Activated CD8-positive, alpha-beta T cell treated with anti-CD3 and anti-CD28 coated beads for 36 hours (primary cell): ENCODE results near the gene TSHR. TPM values are rescaled to one million over a fixed set of nuclear protein-coding genes. Genes with fewer than 3 reads are reported as not detected.
A peak's percentile ranks its signal among the peaks of the same experiment; 100 is the strongest.

Source experiments
- ATAC-seq: fragments of 200-7000 bp; cut with Tn5 transposase; one replicate; pipeline ENCODE4 v1.10.0; 2021; ENCODE audit warnings: mild to moderate bottlenecking, moderate library complexity
- CTCF ChIA-PET: fragments of 350-600 bp; sonication (Branson Sonifier 250); formaldehyde crosslinking; loops from one replicate; lab custom pipeline; 2021; ENCODE audit warnings: antibody characterized with exemption; lab: Charles Lee
- POLR2A ChIA-PET: fragments of 350-600 bp; sonication (Branson Sonifier 250); formaldehyde crosslinking; loops from one replicate; lab custom pipeline; 2021; ENCODE audit warnings: antibody characterized with exemption; lab: Charles Lee
- DNase-seq: peaks from one replicate; pipeline ENCODE4 v3.0.0-alpha.2; 2020
- H3K27ac Mint-ChIP-seq: one replicate; pipeline ENCODE4 v1.8.0; 2021; ENCODE audit warnings: mild to moderate bottlenecking, mixed read lengths
- H3K27me3 Mint-ChIP-seq: one replicate; pipeline ENCODE4 v1.8.0; 2021; ENCODE audit warnings: mixed read lengths
- H3K36me3 Mint-ChIP-seq: one replicate; pipeline ENCODE4 v1.8.0; 2021; ENCODE audit warnings: low read depth, mixed read lengths
- H3K4me1 Mint-ChIP-seq: one replicate; pipeline ENCODE4 v1.8.0; 2021; ENCODE audit warnings: low read depth, mixed read lengths
- H3K4me3 Mint-ChIP-seq: one replicate; pipeline ENCODE4 v1.8.0; 2021; ENCODE audit warnings: mild to moderate bottlenecking, moderate library complexity, mixed read lengths
- H3K9me3 Mint-ChIP-seq: one replicate; pipeline ENCODE4 v1.8.0; 2021; ENCODE audit warnings: mixed read lengths
- CTCF ChIP-seq: fragments of 200-600 bp; IDR thresholded peaks from one replicate; pipeline ENCODE4 v1.8.0; 2022; ENCODE audit warnings: antibody characterized with exemption, mild to moderate bottlenecking
- intact Hi-C: fragments of 100-400 bp; cut with micrococcal nuclease; formaldehyde crosslinking; loops from one replicate; pipeline ENCODE4 v1.10.0; 2022
- total RNA-seq, 2 experiments: library from RNA; stranded (reverse); gene quantifications; one replicate each; pipeline ENCODE4 v1.2.3, GENCODE V29; 2021

Gene TSHR
- total RNA-seq, 2 experiments from 2014 or later = 0.31 TPM; not detected in 1

- TF ChIP-seq CTCF = no peak
- ChIA-PET POLR2A (no interaction called here), CTCF (no interaction called here)
- H3K9me3 Mint-ChIP-seq = peaks cover 5% of the 10 kb centered on the region
- no peaks in the 10 kb centered on the region for H3K36me3 Mint-ChIP-seq
- ATAC-seq (no peak), DNase-seq (no peak)
- intact Hi-C loops = no loop called here
- H3K27ac Mint-ChIP-seq = no peak overlapping the region
- peaks cover 5% of the 10 kb centered on the region for H3K4me1 Mint-ChIP-seq
- H3K27me3 Mint-ChIP-seq = no peaks in the 10 kb centered on the region
- no peak overlapping the region for H3K4me3 Mint-ChIP-seq
These were observed 165.1 kb downstream of the TSHR start for GRCh38 chr14:81120501-81120900.

GRCh38 chr14:81122326-81122725, 166.9 kb downstream of the TSHR start:
- TF ChIP-seq CTCF = no peak
- Mint-ChIP-seq H3K27me3 (no peaks in the 10 kb centered on the region), H3K27ac (peak overlapping the region; percentile 12), H3K4me1 (peaks cover 5% of the 10 kb centered on the region), H3K36me3 (no peaks in the 10 kb centered on the region), H3K9me3 (peaks cover 5% of the 10 kb centered on the region), H3K4me3 (no peak overlapping the region)
- ChIA-PET POLR2A (no interaction called here), CTCF (no interaction called here)
- intact Hi-C loops = no loop called here
- ATAC-seq (no peak), DNase-seq (no peak)

- Mint-ChIP-seq H3K27me3 (no peaks in the 10 kb centered on the region), H3K9me3 (peaks cover 3% of the 10 kb centered on the region), H3K4me1 (peaks cover 5% of the 10 kb centered on the region), H3K36me3 (no peaks in the 10 kb centered on the region), H3K4me3 (no peak overlapping the region), H3K27ac (no peak overlapping the region)
- no peak for TF ChIP-seq CTCF
- no peak for DNase-seq
- POLR2A ChIA-PET = no interaction called here
- CTCF ChIA-PET = no interaction called here
- ATAC-seq = no peak
- intact Hi-C loops = no loop called here
These were observed 168.4 kb downstream of the TSHR start for GRCh38 chr14:81123811-81124210.

GRCh38 chr14:81125536-81125935, 170.1 kb downstream of the TSHR start:
- Mint-ChIP-seq H3K36me3 (no peaks in the 10 kb centered on the region), H3K9me3 (no peaks in the 10 kb centered on the region), H3K4me1 (peaks cover 5% of the 10 kb centered on the region), H3K27me3 (no peaks in the 10 kb centered on the region), H3K27ac (no peak overlapping the region), H3K4me3 (no peak overlapping the region)
- DNase-seq = no peak
- intact Hi-C loops = no loop called here
- no peak for ATAC-seq
- ChIA-PET POLR2A (interaction anchor here (0.6 kb wide), 1 partner anchor 167 kb away, joined by 4 read pairs; no protein-coding TSS in a partner anchor), CTCF (interaction anchor here (1.2 kb wide), 1 partner anchor 14 kb away, joined by 3 read pairs; no protein-coding TSS in a partner anchor)
- no peak for TF ChIP-seq CTCF

- H3K4me1 Mint-ChIP-seq = no peaks in the 10 kb centered on the region
- no peaks in the 10 kb centered on the region for H3K9me3 Mint-ChIP-seq
- H3K4me3 Mint-ChIP-seq = no peak overlapping the region
- intact Hi-C loops = no loop called here
- TF ChIP-seq CTCF = no peak
- ChIA-PET POLR2A (no interaction called here), CTCF (interaction anchor here (1.0 kb wide), 1 partner anchor 18 kb away, joined by 3 read pairs; no protein-coding TSS in a partner anchor)
- no peaks in the 10 kb centered on the region for H3K27me3 Mint-ChIP-seq
- H3K36me3 Mint-ChIP-seq = no peaks in the 10 kb centered on the region
- H3K27ac Mint-ChIP-seq = no peak overlapping the region
- no peak for ATAC-seq
- DNase-seq = no peak
These were observed 172.4 kb downstream of the TSHR start for GRCh38 chr14:81127785-81128184.
